GM12878 (cell line): ENCODE results near the gene ABHD17A. TPM values are rescaled to one million over a fixed set of nuclear protein-coding genes. Genes with fewer than 3 reads are reported as not detected.

Experiments
- ATAC-seq: fragments of 200-7000 bp; cut with Tn5 transposase; 3 replicates; pipeline ENCODE4 v1.9.1; 2020; ENCODE audit warnings: mild to moderate bottlenecking, moderate library complexity
- BruUV-seq: library from RNA; stranded (reverse); fragments of 400-500 nt; replicated peaks from 2 replicates; lab custom pipeline; 2021; lab: Mats Ljungman, UMichigan
- CTCF ChIA-PET: fragments of 300-600 bp; sonication (Branson Sonifier 250); formaldehyde crosslinking; extraction: SDS; loops from one replicate; lab custom pipeline; 2021; ENCODE audit warnings: inconsistent platforms; lab: Yijun Ruan, JAX
- POLR2A ChIA-PET: fragments of 350-600 bp; formaldehyde crosslinking; extraction: SDS; loops from one replicate; lab custom pipeline; 2021; ENCODE audit warnings: inconsistent platforms; lab: Charles Lee
- RAD21 ChIA-PET: fragments of 300-600 bp; sonication (Branson Sonifier 250); formaldehyde crosslinking; loops from one replicate; lab custom pipeline; 2023; ENCODE audit warnings: antibody characterized with exemption; ENCODE audit not compliant: unreplicated experiment; lab: Charles Lee
- SMC1A ChIA-PET: fragments of 300-600 bp; sonication (Branson Sonifier 250); formaldehyde crosslinking; loops from one replicate; lab custom pipeline; 2023; ENCODE audit not compliant: unreplicated experiment, uncharacterized antibody; lab: Charles Lee
- DNase-seq: peaks from one replicate; pipeline ENCODE4 v3.0.0-alpha.2; 2011; ENCODE audit warnings: low read depth, low spot score
- FAIRE-seq: peaks from 3 replicates; lab custom pipeline; 2011; peaks lifted over from hg19 to GRCh38; lab: Jason Lieb, UNC
- H2AFZ ChIP-seq: 2 replicates; pipeline ENCODE4 v1.6.0; 2011; ENCODE audit warnings: low read depth, low read length, control low read depth; ENCODE audit not compliant: control insufficient read depth
- H3K27ac ChIP-seq: 2 replicates; pipeline ENCODE4 v1.5.1; 2011; ENCODE audit warnings: control low read depth; ENCODE audit not compliant: control insufficient read depth, insufficient read depth
- H3K27me3 ChIP-seq, 2 experiments: replicated peaks in 1 of 2; 2 replicates each; pipeline versions ENCODE4 v1.6.0 to v1.6.1; 2011; ENCODE audit warnings: low read length in 1 of 2; ENCODE audit not compliant: control insufficient read depth in 2 of 2, insufficient read depth in 2 of 2
- H3K36me3 ChIP-seq, 2 experiments: 2 replicates each; pipeline ENCODE4 v1.5.1; 2011; ENCODE audit warnings: low read length in 1 of 2; ENCODE audit not compliant: control insufficient read depth in 2 of 2, insufficient read depth in 2 of 2
- H3K4me1 ChIP-seq: 2 replicates; pipeline ENCODE4 v1.6.1; 2011; ENCODE audit warnings: mild to moderate bottlenecking, low read length, moderate library complexity, mixed read lengths; ENCODE audit not compliant: control insufficient read depth, insufficient read depth
- H3K4me2 ChIP-seq: 2 replicates; pipeline ENCODE4 v1.6.0; 2011; ENCODE audit warnings: control low read depth; ENCODE audit not compliant: control insufficient read depth, insufficient read depth
- H3K4me3 ChIP-seq: fragments of 200-600 bp; sonication (generic); 2 replicates; pipeline ENCODE4 v1.5.1; 2016
- H3K79me2 ChIP-seq: 2 replicates; pipeline ENCODE4 v1.6.0; 2011; ENCODE audit warnings: low read length; ENCODE audit not compliant: control insufficient read depth, insufficient read depth
- H3K9ac ChIP-seq: 2 replicates; pipeline ENCODE4 v1.8.0; 2011; ENCODE audit warnings: low read length, control low read depth, mixed read lengths; ENCODE audit not compliant: control insufficient read depth, insufficient read depth
- H3K9me3 ChIP-seq: replicated peaks from 3 replicates; pipeline ENCODE4 v1.5.1; 2011; ENCODE audit warnings: mild to moderate bottlenecking, low read length; ENCODE audit not compliant: control insufficient read depth, insufficient read depth
- H4K20me1 ChIP-seq: 2 replicates; pipeline ENCODE4 v1.6.0; 2011; ENCODE audit not compliant: control insufficient read depth, insufficient read depth
- CREB1 ChIP-seq: IDR thresholded peaks from 2 replicates; pipeline ENCODE4 v1.6.1; 2012; ENCODE audit warnings: low read depth, mild to moderate bottlenecking, inconsistent platforms
- FOS ChIP-seq: IDR thresholded peaks from 3 replicates; pipeline ENCODE4 v1.6.1; 2011; ENCODE audit warnings: borderline replicate concordance; ENCODE audit not compliant: insufficient read length; ENCODE audit errors: extremely low read depth
- GABPA ChIP-seq: IDR thresholded peaks from 2 replicates; pipeline ENCODE4 v1.6.1; 2014; ENCODE audit warnings: antibody characterized with exemption, low read depth, mild to moderate bottlenecking, inconsistent platforms
- NR2C1 ChIP-seq: fragments of 450-650 bp; IDR thresholded peaks from 2 replicates; pipeline ENCODE4 v1.6.1; 2017; ENCODE audit warnings: antibody characterized with exemption, mild to moderate bottlenecking, moderate library complexity
- SMAD5 ChIP-seq: IDR thresholded peaks from 2 replicates; pipeline ENCODE4 v1.6.1; 2016; ENCODE audit warnings: antibody characterized with exemption, low read depth
- ZBTB40 ChIP-seq: fragments of 450-650 bp; IDR thresholded peaks from 2 replicates; pipeline ENCODE4 v1.6.1; 2016; ENCODE audit warnings: mild to moderate bottlenecking, moderate library complexity, borderline replicate concordance
- ZNF384 ChIP-seq: IDR thresholded peaks from 2 replicates; pipeline ENCODE4 v1.6.1; 2012; ENCODE audit warnings: low read depth, mild to moderate bottlenecking, low read length, improper control_type of control experiment, borderline replicate concordance
- WGBS: methylation state at CpG from one replicate; pipeline ENCODE4 v1.1.6; 2016; ENCODE audit warnings: low lambda C conversion rate; ENCODE audit not compliant: insufficient replicate concordance, insufficient coverage; ENCODE audit errors: missing lambda C conversion rate; 5-methylcytosine and 5-hydroxymethylcytosine counted together
- in situ Hi-C: fragments of 300-500 bp; cut with MboI; formaldehyde crosslinking; loops from 9 replicates; pipeline ENCODE4 v1.14.3; 2018; ENCODE audit warnings: mixed read lengths
- intact Hi-C: fragments of 100-400 bp; cut with micrococcal nuclease; formaldehyde crosslinking; loops from one replicate; pipeline ENCODE4 v1.14.2; 2022; ENCODE audit not compliant: unreplicated experiment
- polyA plus RNA-seq, 11 experiments: library from polyadenylated mRNA; depleted of rRNA in 4 of 11; unstranded in 6 of 11; stranded (reverse) in 5 of 11; fragments of >200 nt; fragmentation: Nextera tagmentation in 4 of 11; fragmentation: Illumina TruSeq in 1 of 11; extraction: Ambion mirVana in 4 of 11; extraction: Trizol in 1 of 11; gene quantifications; 1 replicate in 1 of 11; 2 replicates in 10 of 11; pipeline versions ENCODE4 v1.2.1 to v1.2.3, GENCODE V29; 2011 to 2016; ENCODE audit warnings: inconsistent platforms in 2 of 11, missing spikeins in 2 of 11, low read depth in 1 of 11
- total RNA-seq, 4 experiments: library from RNA; depleted of rRNA in 3 of 4; stranded (reverse); fragments of >200 nt in 3 of 4; fragmentation: Illumina TruSeq in 1 of 4; extraction: Trizol in 1 of 4; gene quantifications; 2 replicates each; pipeline versions ENCODE4 v1.2.1 to v1.2.3, GENCODE V29; 2013 to 2021
- TF ChIP-seq, protein P1 (sequence below): fragments of 450-650 bp; IDR thresholded peaks from 2 replicates; pipeline ENCODE4 v1.6.1; 2016; ENCODE audit warnings: mild to moderate bottlenecking

ABHD17A gene
- total and polyA plus RNA-seq, 10 of the 15 experiments (the other 5 are each of a cell fraction or from before 2014, with no cell fraction given): 0.13 to 126 (median 28.8) TPM; not detected in 1

DNA sequence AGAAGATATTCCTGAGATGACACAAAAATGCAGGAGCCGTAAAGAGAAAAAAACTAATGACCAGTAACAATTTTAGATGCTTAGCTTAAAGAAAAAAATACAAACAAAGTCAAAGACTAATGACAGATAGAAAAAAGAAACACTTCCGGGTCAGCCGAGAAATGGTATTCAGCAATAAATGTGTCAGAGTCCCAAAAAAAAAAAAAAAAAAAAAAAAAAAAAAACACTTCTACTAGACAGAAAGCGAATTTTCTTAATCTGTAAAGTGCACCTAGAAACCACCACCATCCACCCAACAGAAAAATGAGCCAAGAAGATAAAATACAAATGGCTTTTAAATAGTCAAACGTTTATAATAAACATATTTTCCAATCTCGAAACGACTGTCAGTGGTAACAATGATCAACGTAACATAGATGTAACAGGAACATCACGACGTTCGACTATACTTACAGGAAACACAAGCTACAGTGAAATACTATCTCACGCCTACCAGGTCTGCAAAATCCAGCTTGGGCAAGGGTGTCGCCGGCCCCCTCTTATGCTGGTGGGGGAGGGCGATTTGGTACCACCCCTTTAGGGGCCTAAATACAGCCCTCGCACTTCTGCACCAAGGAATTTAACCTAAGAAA lies 10.6 kb downstream of the ABHD17A start:
- Histone ChIP-seq H3K4me1 (peaks cover 3% of the 10 kb centered on the region; the same call in 1 of the 2 replicates), H3K27ac (peak overlapping the region; percentile 93), H3K79me2 (peaks cover 39% of the 10 kb centered on the region), H3K9me3 (no peaks in the 10 kb centered on the region), H2AFZ (no peak overlapping the region), H4K20me1 (no peaks in the 10 kb centered on the region), H3K36me3 (peaks cover 3 to 9% of the 10 kb centered on the region in 2 experiments; a peak in 3 of 4 replicates), H3K27me3 (no peaks in the 10 kb centered on the region), H3K4me2 (peak overlapping the region; percentile 85), H3K9ac (peak overlapping the region; percentile 94), H3K4me3 (peak overlapping the region; percentile 89)
- WGBS: 5% methylated on average over 16 of the region's 16 CpGs
- DNase-seq: no peak
- in situ Hi-C loops: loop anchor here (25.0 kb wide), 1 partner anchor 1488 kb away; the partner anchor contains the start of gene NFIC
- SMC1A ChIA-PET: interaction anchor here (0.9 to 1.2 kb wide), 4 partner anchors 10 to 29 kb away, joined by 3 to 6 read pairs (median 4); no protein-coding TSS in a partner anchor
- CTCF ChIA-PET: interaction anchor here (0.7 to 3.2 kb wide), 6 partner anchors 8 to 67 kb away, joined by 3 to 19 read pairs (median 3); no protein-coding TSS in a partner anchor
- intact Hi-C loops: no loop called here
- ATAC-seq: peak; percentile 19
- POLR2A ChIA-PET: interaction anchor here (0.7 to 2.4 kb wide), 8 partner anchors 9 to 719 kb away, joined by 3 to 15 read pairs (median 6); no protein-coding TSS in a partner anchor
- TF ChIP-seq CREB1 (peak; percentile 12; the same call in 1 of the 2 replicates), FOS (no peak), SMAD5 (no peak), ZNF384 (peak; percentile 81), GABPA (peak; percentile 66), NR2C1 (peak; percentile 88), ZBTB40 (peak; percentile 53; the same call in 1 of the 2 replicates)
- TF ChIP-seq, protein P1, sequence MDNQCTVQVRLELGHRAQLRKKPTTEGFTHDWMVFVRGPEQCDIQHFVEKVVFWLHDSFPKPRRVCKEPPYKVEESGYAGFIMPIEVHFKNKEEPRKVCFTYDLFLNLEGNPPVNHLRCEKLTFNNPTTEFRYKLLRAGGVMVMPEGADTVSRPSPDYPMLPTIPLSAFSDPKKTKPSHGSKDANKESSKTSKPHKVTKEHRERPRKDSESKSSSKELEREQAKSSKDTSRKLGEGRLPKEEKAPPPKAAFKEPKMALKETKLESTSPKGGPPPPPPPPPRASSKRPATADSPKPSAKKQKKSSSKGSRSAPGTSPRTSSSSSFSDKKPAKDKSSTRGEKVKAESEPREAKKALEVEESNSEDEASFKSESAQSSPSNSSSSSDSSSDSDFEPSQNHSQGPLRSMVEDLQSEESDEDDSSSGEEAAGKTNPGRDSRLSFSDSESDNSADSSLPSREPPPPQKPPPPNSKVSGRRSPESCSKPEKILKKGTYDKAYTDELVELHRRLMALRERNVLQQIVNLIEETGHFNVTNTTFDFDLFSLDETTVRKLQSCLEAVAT: 0 out of 2 replicates have a peak, but pooled peaks have one; percentile 32
- no TSS peak for BruUV-seq
- FAIRE-seq: peak; percentile 71
- RAD21 ChIA-PET: interaction anchor here (0.6 to 1.6 kb wide), 7 partner anchors 10 to 195 kb away, joined by 3 to 6 read pairs (median 4); no protein-coding TSS in a partner anchor
